NCI-H774 (cell line): Measurements from ENCODE around the gene NAT9.

Experiments
- DNase-seq: peaks from one replicate; lab custom pipeline; 2025; lab: John Stamatoyannopoulos, UW

The NAT9 gene

GRCh38 chr17:74728702-74729075, 47.5 kb downstream of the NAT9 start:
- no peak for DNase-seq

- no peak for DNase-seq
Observed at GRCh38 chr17:74728033-74728701, 48.0 kb downstream of the NAT9 start.

DNA sequence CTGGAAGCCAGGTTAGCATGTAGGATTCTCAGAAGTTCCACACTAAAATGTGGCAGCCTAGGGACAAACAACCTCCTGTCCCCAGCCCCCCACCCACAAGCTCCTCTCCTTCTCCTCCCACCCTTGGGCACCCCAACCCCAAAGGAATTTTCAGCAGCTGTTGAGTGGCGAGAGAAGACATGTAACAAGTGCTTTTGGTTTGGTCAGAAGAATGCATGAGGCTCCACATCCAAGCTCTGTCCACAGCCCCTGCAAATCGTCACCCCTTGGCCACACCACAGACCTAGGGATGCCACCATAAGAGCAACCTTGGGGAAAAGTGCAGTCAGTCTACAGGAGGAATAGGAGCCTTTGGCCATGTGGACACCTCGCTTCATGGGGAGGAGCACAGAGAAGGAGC, 51.0 kb downstream of the NAT9 start:
- no peak for DNase-seq

- DNase-seq: no peak
Observed at GRCh38 chr17:74723891-74724290, 52.3 kb downstream of the NAT9 start.

DNA sequence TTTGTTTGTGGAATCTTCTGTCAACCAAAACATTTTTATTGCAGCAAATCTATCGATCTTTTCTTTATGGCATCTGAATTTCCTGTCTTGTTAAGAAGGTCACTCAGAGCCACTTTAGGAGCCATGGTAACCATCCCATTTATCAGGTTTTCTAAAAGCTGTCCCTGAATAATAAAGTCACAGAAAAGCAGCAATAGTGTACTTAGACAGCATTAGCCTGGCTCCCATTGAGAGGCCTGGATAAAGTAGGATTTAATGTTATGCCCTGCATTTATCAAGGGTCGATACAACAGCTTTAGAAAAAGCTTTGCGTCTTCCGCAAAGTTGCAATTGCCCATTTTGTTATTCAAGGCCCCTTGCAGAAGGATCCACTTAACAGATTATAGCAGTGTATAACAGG, 53.4 kb downstream of the NAT9 start:
- no peak for DNase-seq
